ENCODE data around the gene CHADL. TPM values are rescaled to one million over a fixed set of nuclear protein-coding genes. Genes with fewer than 3 reads are reported as not detected.

Gene CHADL
- total RNA-seq, 1 experiment from 2014 or later = 0.11 TPM

Other genes starting within 250 kb of the CHADL start
- 17.2 and 24.5 TPM in 2 replicates for gene EP300, start 148.3 kb downstream of the CHADL start, total RNA-seq (2014; rRNA removed; shearing (Covaris generic))
- gene L3MBTL2, start 35.6 kb downstream of the CHADL start, total RNA-seq (2014; rRNA removed; shearing (Covaris generic)) = 23.7 and 25.8 TPM in 2 replicates
- 172 and 201 TPM in 2 replicates for gene RANGAP1, start 45.3 kb upstream of the CHADL start, total RNA-seq (2014; rRNA removed; shearing (Covaris generic))
- 51.8 and 72.2 TPM in 2 replicates for gene ZC3H7B, start 60.6 kb upstream of the CHADL start, total RNA-seq (2014; rRNA removed; shearing (Covaris generic))
- gene TEF, start 141.0 kb upstream of the CHADL start, total RNA-seq (2014; rRNA removed; shearing (Covaris generic)) = 7.4 and 9.4 TPM in 2 replicates
- 13.0 and 17.9 TPM in 2 replicates for gene TOB2, start 205.9 kb upstream of the CHADL start, total RNA-seq (2014; rRNA removed; shearing (Covaris generic))
- gene PHF5A, start 227.8 kb upstream of the CHADL start, total RNA-seq (2014; rRNA removed; shearing (Covaris generic)) = 80.7 and 87.9 TPM in 2 replicates
- 48.1 and 71.1 TPM in 2 replicates for gene ACO2, start 228.2 kb upstream of the CHADL start, total RNA-seq (2014; rRNA removed; shearing (Covaris generic))